HG02981 (cell line): ENCODE data around the gene S100A3.
"Not testable (repeated sequence)": the region's sequence is repeated elsewhere in the genome, so short reads cannot be mapped to it uniquely, and the experiment has no call there.

Experiments
- ATAC-seq: cut with Tn5 transposase; IDR thresholded peaks from one replicate; pipeline ENCODE4 v1.9.1; 2021; ENCODE audit warnings: mild to moderate bottlenecking, moderate library complexity; ENCODE audit not compliant: unreplicated experiment

The S100A3 gene, protein sequence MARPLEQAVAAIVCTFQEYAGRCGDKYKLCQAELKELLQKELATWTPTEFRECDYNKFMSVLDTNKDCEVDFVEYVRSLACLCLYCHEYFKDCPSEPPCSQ

DNA sequence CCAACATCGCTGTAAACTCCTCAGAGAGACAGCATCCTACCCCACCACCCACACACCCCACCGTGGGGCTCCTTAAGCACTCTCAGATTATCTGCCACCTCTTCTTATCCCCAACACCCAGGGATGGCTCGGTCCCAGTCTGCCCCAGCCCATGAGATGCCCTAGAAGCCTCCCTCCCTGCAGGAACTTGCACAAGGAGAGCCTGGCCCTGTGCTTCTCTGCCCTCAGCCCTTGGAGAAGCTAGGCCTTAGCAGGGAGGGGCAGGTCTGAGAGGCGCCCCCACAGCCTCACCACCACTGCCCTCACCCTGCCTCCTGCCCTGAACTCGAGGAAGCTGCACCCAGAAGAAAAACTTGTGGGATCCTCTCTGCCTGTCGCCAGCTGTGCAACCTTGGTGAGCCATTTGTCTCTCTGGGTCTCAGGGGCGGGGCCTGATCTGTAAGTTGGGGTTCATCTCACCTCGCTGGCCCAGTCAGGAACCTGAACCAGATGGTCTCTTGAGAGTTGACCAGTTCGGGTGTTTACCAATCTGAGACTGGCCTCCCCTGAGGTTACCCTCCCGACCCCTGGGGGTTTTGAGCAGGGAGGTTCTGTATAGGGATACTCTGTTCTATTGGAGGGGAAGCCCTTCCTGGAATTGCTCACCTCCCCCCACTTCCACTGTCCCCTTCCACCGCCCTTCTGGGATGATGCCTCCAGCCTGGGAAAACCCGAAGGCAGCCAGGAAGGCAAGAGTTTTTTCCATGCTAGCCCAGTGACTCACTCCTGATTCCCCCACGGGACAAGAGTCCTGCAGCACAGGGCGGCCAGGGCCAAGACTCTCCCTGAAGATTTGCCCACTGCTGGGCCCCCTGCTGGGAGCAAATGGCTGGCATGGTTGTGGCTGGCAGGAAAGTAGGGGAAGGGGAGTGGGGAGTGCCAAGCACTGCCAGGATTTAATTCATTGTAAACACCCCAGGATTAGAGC is at the start of gene S100A3:
TSS of gene S100A3 (minus strand) at position 537 of the 967 bp plus-strand sequence. CDS start 773 bp downstream, outside the sequence.
- ATAC-seq: no peak

DNA sequence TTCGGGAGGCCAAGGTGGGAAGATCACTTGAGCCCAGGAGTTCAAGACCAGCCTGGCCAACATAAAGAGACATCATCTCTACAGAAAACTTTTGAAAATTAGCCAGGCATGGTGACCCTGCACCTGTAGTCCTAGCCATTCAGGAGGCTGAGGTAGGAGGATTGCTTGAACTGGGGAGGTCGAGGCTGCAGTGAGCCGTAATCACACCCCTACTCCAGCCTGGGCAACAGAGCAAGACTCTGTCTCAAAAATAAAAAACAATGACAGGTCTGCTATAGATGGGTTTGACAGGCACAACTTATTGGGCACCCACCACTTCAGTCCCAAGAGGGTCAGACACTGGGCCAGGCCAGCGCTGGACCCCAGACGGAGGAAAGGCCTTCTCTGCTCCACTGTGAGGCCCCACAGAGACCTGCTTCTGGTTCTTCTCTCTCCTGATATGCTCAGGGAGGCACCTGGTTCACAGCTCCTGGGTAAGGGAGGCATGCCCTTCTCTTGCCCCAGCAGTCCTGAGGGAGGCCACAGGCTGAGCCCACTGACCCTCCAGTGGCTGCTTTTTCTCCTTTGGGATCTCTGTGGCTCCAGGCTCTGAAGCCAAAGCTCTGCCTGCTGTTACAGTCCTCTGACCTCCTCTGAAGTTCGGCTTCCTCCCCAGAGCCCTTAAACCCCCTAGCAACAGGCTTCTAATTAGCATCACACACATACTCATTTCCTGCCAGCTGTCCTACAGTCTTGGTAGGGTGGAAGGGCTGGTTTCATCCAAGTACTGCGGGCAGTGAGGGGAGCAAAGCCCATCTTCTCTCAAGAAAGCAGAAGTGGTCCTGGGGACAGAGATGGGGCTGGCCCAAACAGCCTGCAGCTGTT is 49.5 kb upstream of the S100A3 start:
- peak; percentile 98 for ATAC-seq

DNA sequence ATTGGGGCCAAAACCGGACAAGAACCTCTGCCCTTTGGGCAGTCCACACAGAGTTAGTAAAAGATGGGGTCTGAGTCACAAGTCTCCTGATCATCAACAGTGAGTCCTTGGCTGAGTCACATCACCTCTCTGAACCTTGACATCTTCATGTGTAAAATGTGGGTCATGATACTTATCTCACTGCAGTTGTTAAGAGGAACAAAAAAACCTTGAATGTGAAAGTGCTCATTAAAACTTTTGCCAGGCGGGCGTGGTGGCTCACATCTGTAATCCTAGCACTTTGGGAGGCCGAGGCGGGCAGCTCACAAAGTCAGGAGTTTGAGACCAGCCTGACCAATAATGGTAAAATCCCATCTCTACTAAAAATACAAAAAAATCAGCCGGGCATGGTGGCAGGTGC is 48.1 kb upstream of the S100A3 start:
- no peak for ATAC-seq

DNA sequence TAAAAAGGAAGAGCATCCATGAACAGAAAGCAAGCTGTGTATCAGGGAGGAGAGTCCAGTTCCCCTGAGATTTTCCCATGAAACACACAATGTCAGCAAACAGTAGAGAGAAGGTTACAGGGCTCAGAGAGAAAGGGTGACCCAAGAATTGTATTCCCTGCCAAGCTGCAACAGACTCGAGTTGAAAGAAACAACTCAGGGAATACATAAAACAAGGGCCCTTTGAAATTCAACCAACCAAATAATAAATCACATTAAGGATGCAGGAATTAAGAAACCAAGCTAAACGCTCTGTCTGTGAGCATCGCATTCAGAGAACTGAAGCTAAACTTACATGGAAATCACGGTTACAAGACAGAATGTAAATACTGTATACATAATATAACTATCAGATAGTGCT is 43.7 kb upstream of the S100A3 start:
- no peak for ATAC-seq

DNA sequence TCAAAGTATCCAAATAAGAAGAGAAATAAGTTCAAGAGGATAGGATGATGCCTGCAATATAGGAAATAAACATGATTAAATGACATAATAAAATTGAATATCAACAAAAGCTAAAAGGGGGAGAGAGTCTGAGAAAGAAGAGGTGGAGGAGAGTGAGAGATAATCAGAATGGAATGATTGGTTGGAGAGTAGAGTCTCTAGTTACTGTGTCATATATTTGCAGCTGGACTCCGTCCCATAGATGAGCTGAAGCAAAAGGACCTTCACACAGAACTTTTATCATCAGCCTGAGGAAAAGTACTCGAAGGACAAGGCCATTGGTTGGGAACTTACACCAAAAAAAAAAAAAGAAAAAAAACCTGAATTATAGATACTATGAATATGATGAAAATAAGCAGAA is 39.4 kb upstream of the S100A3 start:
- ATAC-seq: no peak

DNA sequence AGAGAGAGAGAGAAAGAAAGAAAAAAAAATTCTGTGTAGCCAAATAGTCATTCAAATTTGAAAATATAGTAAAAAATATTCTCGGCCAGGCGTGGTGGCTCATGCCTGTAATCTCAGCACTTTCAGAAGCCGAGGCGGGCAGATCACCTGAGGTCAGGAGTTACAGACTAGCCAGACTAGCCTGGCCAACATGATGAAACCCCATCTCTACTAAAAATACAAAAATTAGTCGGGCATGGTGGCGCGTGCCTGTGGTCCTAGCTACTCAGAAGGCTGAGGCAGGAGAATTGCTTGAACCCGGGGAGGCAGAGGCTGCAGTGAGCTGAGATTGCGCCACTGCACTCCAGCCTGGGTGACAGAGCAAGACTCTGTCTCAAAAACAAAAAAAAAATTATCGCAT is 39.0 kb upstream of the S100A3 start:
- not testable (repeated sequence) for ATAC-seq

DNA sequence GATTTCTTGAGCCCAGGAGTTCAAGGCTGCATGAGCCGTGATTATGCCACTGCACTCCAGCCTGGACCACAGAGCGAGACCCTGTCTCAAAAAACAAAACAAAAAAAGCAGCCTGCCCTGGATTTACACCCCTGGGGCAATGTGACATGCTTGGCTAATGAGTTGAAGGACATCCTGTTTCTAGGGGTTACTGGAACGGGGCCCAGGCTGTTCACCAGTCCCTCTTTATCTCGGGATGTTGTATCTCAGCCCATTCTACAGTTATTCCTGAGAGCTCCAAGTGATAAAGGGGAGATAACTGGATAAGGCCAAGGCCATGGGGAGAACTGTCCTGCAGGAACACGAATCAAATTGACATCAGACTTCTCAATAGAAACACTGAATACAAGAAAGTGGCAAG is 38.3 kb upstream of the S100A3 start:
- no peak for ATAC-seq

DNA sequence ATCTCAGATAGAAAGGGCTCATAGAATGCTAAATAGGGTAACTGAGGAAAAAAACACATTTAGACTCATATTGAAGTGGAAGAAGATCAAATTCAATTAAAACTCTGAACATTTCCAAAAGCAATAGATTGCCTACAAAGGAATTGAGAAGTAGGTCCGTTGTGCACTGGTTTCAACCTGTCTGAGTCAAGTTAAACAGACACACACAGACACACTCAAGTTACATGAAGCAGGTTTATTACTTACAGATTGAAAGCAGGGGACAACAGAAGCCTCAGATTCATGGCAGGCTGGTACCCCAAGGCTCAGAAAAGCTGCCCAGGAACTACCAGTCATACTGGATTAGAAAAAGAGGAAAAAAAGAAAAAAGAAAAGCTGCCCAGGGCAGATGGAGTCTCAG is 37.3 kb upstream of the S100A3 start:
- no peak for ATAC-seq

DNA sequence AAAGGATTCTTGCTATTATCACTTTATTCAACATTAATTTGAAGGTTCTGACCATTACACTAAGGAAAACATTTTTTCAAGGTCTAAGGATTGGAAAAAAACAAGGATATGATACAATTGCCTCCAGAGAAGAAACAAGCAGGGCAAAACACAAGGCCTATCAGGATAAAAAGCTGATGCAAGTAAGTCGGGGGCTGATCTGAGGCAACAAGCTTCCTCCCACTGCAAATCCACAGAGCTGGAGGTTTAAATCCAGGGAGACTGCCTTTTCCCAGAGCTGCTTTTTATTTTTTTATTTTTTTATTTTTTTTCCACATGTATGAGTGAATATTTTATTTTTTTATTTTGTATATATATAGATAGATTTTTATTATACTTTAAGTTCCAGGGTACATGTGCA is 35.9 kb upstream of the S100A3 start:
- ATAC-seq: no peak

DNA sequence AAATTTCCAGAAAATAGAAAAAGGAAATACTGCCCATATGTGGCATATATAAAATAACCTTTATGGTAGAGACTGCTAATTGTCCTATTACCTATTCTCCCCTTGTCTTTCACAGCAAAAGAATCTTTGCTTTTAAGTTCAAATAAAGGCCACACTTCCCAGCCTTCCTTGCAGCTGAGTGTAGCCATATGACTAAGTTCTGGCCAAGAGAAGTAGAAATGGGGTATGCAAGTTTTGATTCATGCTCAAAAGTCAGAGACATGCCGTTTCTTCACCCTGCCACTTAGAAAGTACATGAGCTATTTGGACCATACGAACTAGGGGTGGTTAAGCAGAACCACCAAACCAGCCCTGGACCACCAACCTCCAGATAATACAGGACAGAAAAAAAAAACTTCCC is 34.9 kb upstream of the S100A3 start:
- no peak for ATAC-seq

DNA sequence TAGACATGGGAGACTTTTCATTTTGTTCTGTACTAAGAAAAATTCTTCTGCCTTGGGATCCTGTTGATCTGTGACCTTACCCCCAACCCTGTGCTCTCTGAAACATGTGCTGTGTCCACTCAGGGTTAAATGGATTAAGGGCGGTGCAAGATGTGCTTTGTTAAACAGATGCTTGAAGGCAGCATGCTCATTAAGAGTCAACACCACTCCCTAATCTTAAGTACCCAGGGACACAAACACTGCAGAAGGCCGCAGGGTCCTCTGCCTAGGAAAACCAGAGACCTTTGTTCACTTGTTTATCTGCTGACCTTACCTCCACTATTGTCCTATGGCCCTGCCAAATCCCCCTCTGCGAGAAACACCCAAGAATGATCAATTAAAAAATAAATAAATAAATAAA is 34.5 kb upstream of the S100A3 start:
- not testable (repeated sequence) for ATAC-seq

DNA sequence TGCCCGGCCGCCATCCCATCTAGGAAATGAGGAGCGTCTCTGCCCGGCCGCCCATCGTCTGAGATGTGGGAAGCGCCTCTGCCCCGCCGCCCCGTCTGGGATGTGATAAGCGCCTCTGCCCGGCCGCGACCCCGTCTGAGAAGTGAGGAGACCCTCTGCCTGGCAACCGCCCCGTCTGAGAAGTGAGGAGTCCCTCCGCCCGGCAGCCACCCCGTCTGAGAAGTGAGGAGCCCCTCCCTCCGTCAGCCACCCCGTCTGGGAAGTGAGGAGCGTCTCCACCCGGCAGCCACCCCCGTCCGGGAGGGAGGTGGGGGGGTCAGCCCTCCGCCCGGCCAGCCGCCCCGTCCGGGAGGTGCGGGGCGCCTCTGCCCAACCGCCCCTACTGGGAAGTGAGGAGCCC is 33.8 kb upstream of the S100A3 start:
- not testable (repeated sequence) for ATAC-seq

DNA sequence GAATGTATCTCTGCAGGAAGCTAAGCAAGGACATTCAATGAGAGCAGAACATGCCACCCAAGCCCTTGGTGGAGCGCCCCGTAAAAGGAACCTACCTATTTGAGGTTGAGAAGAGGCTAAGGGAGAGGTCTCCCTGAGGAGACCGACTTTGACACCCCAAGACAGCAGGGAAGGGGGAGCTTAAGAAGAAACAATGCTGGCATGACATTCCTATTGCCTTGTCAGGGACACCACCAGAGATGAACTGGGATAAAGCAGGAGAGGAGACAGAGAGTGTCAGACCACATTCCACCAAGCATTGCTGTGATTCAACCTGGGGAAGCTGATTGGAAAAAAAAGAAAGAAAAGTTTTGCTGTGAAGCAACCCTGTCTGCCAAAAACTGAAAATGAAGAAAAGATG is 29.9 kb upstream of the S100A3 start:
- no peak for ATAC-seq

DNA sequence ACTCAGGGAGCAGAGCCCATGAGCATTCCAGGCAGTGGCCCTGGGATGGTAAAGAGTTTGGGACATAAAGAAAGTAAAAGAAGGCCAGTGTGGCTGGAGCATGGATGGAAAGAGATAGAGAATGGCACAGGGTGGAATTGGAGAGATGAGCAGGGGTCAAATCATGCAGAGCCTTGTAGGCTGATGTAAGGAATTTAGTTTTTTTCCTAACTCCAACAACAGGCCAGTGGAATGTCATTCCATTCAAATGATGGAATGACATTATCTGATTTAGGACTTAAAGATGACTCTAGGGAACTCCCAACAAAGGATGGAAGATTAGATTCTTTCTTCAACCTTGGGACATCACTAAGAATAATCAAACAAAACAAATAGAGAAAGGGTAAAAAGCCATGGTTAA is 29.4 kb upstream of the S100A3 start:
- ATAC-seq: no peak

DNA sequence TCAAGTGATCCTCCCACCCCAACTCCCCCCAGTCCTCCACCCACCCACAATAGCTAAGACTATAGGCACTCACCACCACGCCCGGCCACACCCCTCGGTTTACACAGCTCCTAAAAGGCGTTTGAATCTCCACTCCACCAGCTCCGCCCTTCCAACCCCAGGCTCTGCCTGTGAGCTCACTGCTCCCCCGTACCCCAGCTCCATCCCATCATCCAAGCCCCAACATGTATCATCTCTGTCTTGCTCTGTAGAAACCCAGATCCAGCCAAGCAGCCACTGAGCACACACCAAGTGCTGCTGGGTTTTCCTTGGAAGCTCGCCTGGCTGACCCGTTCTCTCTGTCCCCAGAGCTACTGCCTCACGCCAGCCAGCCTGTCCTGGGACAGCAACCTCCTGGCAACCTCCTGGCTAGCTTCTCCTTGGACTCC is 28.6 kb upstream of the S100A3 start:
- ATAC-seq: no peak

DNA sequence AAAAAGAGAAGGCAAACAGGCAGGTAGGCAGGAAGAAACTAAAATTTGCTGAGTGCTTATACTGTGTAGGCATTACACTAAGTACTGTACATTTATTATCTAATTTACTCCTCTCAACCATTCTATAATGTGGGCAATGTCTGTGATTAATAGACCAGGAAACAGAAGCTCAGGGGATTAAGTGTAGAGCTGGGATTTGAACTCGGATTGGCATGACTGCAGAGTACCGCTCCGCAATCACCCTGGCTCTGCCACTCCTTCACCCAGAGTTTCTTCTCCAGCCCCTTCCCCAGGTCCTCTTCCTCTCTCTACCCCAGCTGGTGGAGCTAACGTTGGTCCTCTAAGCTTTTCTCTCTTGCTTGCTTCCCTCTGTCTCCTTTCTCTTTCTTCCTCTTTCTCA is 28.1 kb upstream of the S100A3 start:
- no peak for ATAC-seq

DNA sequence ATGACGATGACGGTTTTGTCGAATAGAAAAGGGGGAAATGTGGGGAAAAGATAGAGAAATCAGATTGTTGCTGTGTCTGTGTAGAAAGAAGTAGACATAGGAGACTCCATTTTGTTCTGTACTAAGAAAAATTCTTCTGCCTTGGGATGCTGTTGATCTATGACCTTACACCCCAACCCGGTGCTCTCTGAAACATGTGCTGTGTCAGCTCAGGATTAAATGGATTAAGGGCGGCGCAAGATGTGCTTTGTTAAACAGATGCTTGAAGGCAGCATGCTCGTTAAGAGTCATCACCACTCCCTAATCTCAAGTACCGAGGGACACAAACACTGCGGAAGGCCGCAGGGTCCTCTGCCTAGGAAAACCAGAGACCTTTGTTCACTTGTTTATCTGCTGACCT is 26.4 kb upstream of the S100A3 start:
- ATAC-seq: not testable (repeated sequence)

DNA sequence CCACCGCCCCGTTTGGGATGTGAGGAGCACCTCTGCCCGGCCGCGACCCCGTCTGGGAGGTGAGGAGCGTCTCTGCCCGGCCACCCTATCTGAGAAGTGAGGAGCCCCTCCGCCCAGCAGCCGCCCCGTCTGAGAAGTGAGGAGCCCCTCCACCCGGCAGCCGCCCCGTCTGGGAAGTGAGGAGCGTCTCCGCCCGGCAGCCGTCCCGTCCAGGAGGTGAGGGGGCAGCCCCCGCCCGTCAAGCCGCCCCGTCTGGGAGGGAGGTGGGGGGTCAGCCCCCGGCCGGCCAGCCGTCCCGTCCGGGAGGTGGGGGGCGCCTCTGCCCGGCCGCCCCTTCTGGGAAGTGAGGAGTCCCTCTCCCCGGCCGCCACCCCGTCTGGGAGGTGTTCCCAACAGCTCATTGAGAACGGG is 26.0 kb upstream of the S100A3 start:
- ATAC-seq: not testable (repeated sequence)

DNA sequence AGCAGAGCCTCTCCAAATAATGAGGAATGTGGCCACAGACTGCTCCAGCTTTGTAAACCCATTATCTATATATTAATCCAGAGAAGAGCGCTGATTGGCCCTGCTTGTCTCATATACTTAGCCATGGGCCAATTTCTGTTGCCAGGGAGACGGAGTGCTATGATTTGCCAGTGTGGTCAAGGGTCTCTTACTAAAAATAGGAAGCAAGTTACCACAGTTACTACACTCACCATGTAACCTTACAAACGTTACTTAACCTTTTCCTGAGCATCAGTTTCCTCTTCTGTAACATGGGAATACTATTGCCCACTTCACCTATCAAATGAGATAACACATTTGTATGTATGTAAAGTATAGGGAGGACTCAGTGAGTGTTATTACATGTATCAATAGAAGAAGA is 24.3 kb upstream of the S100A3 start:
- ATAC-seq: no peak

DNA sequence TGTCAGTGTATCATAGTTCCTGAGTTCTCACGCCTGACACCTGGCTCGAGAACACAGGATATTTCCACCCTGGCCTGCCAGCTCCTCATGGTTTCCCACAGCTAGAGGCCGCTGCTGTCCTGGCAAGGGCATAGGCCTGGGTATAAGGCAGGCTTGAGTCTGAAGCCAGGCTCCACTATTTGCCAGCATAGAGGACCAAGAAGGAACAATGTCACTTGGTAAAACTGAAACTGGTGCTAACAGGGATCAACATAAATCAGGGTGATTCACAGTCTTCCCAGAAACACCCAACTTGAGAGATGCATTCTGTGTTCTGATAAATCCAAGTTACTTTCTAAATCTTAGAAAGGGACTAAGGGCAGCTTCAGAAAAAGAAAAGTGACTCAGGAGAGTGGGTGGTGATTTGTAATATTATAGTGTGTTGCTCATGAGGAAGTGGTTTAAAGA is 23.5 kb upstream of the S100A3 start:
- peak; percentile 60 for ATAC-seq

DNA sequence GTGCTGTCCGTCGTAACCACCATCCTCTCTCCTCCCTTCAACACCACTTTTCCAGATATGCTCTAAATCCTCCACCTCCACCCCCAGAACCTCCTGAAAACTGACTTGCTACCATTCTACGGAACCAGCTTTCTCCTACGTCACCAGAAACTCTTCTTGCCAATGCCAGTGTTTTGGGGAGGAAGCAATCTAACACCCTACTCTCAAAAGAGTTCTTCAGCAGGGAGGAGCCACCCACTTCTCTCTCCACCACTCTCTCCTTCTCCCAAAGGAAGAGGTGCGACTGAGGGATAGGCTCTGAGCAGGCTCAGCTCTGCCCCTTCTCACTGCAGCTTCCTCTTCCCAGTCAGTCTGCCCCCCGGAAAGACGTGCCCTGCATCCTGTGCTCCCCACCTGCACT is 22.6 kb upstream of the S100A3 start:
- ATAC-seq: no peak
